Left lung (tissue), 10 donors: ENCODE data around the gene PSMA7. TPM values are rescaled to one million over a fixed set of nuclear protein-coding genes. Genes with fewer than 3 reads are reported as not detected.
"Not testable (repeated sequence)": the region's sequence is repeated elsewhere in the genome, so short reads cannot be mapped to it uniquely, and the experiment has no call there.

ENCODE experiments used
- ATAC-seq: fragments of 200-7000 bp; cut with Tn5 transposase; one replicate; pipeline ENCODE4 v1.9.1; 2020; ENCODE audit warnings: moderate library complexity
- DNase-seq, 4 donors: peaks; one replicate each; pipeline ENCODE4 v3.0.0-alpha.2; 2013 to 2020
- H3K27ac ChIP-seq, 2 donors: fragments of 200-600 bp; sonication (generic) in 1 of 2; one replicate each; pipeline versions ENCODE4 v1.5.0 to v1.8.0; 2020 to 2021
- H3K27me3 ChIP-seq, 2 donors: fragments of 200-600 bp; sonication (generic) in 1 of 2; one replicate each; pipeline versions ENCODE4 v1.5.0 to v1.8.0; 2020 to 2021
- H3K36me3 ChIP-seq, 2 donors: fragments of 200-600 bp; sonication (generic) in 1 of 2; one replicate each; pipeline versions ENCODE4 v1.5.0 to v1.8.0; 2020 to 2021
- H3K4me1 ChIP-seq, 2 donors: fragments of 200-600 bp; one replicate each; pipeline ENCODE4 v1.8.0; 2021
- H3K4me3 ChIP-seq, 2 donors: fragments of 200-600 bp; sonication (generic) in 1 of 2; one replicate each; pipeline versions ENCODE4 v1.5.0 to v1.8.0; 2020 to 2021; ENCODE audit warnings: mild to moderate bottlenecking in 1 of 2
- H3K9me3 ChIP-seq, 2 donors: fragments of 200-600 bp; sonication (generic) in 1 of 2; one replicate each; pipeline versions ENCODE4 v1.5.0 to v1.8.0; 2020 to 2021
- intact Hi-C, 2 donors: fragments of 100-400 bp; cut with DNase I; formaldehyde crosslinking; loops; one replicate each; pipeline versions ENCODE4 v1.11.2 to v1.14.2; 2022
- polyA plus RNA-seq, 6 donors: library from polyadenylated mRNA; unstranded; fragments of 120-200 nt; gene quantifications; one replicate each; pipeline ENCODE4 v1.2.1, GENCODE V29; 2013; ENCODE audit not compliant: insufficient read length in 6 of 6
- total RNA-seq, 2 donors: library from RNA; stranded (reverse); fragmentation: NEBNext Ultra II Directional; extraction: Animal tissue kit (Norgen Biotek cat#: 25700); gene quantifications; one replicate each; pipeline ENCODE4 v1.2.1, GENCODE V29; 2021
- TF ChIP-seq, protein P1 (sequence below), 2 donors: fragments of 200-600 bp; sonication (generic) in 1 of 2; IDR thresholded peaks; one replicate each; pipeline versions ENCODE4 v1.5.0 to v1.8.0; 2021; ENCODE audit warnings: antibody characterized with exemption in 2 of 2
- donor health status: DM: no; HTN: yes; CAD: no.
- donor health status: DM: no; HTN: no; CAD: no.

PSMA7 gene
- total and polyA plus RNA-seq, 8 donors = 150 to 296 (median 173) TPM

DNA sequence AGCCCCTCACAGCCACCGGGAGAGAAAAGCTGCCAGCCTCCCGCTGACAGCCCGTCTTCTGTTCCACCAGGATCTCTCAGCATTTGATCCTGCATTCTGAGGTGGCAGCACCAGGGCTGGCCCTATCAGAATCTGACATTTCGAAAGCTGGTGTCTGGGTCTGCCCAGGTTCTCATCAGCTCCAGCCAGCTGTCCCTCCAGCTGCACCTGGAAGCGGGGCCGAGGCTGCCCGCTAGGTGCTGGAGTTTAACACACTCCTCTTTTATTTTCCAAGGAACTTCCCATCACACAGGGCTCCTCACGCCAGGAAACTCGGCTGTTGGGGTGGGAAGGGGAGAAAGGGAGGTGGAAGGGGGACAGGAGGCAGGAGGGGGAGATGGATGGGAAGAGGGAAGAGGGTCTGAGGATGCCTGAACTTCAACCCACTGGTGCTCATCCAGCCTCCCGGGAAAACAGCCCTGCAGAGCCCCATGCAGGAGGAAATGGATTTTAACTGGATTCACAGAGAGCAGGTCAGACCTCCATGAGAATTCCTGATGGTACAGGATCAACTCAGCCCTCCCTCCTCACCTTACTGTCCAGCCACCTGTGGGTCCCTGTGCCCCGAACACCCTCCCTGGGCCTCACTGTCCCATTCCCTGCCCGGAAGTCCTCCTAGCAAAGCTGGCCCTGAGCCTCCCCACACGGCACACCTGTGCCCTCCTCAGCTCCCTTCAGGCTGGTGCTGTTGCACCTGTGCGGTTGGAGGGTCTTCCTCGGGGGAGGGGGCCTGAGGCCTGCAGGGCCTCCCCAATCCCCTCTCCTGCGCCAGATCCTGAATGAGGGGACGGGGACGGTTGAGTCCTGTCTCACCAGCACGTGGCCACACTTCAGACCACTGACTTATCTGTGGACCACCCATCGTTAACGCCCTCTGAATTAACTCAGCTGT lies 24.8 kb downstream of the PSMA7 start:
- peaks cover 0 to 58% of the 10 kb centered on the region in 2 donors for H3K27me3 ChIP-seq
- TF ChIP-seq, protein P1, sequence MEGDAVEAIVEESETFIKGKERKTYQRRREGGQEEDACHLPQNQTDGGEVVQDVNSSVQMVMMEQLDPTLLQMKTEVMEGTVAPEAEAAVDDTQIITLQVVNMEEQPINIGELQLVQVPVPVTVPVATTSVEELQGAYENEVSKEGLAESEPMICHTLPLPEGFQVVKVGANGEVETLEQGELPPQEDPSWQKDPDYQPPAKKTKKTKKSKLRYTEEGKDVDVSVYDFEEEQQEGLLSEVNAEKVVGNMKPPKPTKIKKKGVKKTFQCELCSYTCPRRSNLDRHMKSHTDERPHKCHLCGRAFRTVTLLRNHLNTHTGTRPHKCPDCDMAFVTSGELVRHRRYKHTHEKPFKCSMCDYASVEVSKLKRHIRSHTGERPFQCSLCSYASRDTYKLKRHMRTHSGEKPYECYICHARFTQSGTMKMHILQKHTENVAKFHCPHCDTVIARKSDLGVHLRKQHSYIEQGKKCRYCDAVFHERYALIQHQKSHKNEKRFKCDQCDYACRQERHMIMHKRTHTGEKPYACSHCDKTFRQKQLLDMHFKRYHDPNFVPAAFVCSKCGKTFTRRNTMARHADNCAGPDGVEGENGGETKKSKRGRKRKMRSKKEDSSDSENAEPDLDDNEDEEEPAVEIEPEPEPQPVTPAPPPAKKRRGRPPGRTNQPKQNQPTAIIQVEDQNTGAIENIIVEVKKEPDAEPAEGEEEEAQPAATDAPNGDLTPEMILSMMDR (IDR thresholded peaks at IDR 0.05) = no peak
- no peak for ATAC-seq
- DNase-seq = no peak
- H3K4me3 ChIP-seq = no peak overlapping the region
- peaks cover 2 to 11% of the 10 kb centered on the region in 2 donors for H3K4me1 ChIP-seq
- H3K9me3 ChIP-seq = peaks cover 0 to 9% of the 10 kb centered on the region in 2 donors
- no peaks in the 10 kb centered on the region for H3K36me3 ChIP-seq
- no peak overlapping the region for H3K27ac ChIP-seq
- intact Hi-C loops = no loop called here

GRCh38 chr20:62117658-62118057 lies 25.5 kb downstream of the PSMA7 start:
- peaks cover 0 to 59% of the 10 kb centered on the region in 2 donors for H3K27me3 ChIP-seq
- DNase-seq = no peak
- no peak overlapping the region for H3K27ac ChIP-seq
- H3K36me3 ChIP-seq = no peaks in the 10 kb centered on the region
- intact Hi-C loops = no loop called here
- no peak overlapping the region for H3K4me3 ChIP-seq
- H3K4me1 ChIP-seq = peaks cover 0 to 5% of the 10 kb centered on the region in 2 donors
- ATAC-seq = no peak
- TF ChIP-seq, protein P1 (IDR thresholded peaks at IDR 0.05) = no peak
- H3K9me3 ChIP-seq = peaks cover 0 to 16% of the 10 kb centered on the region in 2 donors

- Histone ChIP-seq H3K27me3 (peaks cover 0 to 59% of the 10 kb centered on the region in 2 donors), H3K36me3 (no peaks in the 10 kb centered on the region), H3K4me1 (peaks cover 0 to 5% of the 10 kb centered on the region in 2 donors), H3K4me3 (no peak overlapping the region), H3K9me3 (peaks cover 0 to 19% of the 10 kb centered on the region in 2 donors), H3K27ac (no peak overlapping the region)
- TF ChIP-seq, protein P1 (IDR thresholded peaks at IDR 0.05) = no peak
- ATAC-seq (no peak), DNase-seq (no peak)
- intact Hi-C loops = no loop called here
Measured at GRCh38 chr20:62117362-62117646, 25.9 kb downstream of the PSMA7 start.

DNA sequence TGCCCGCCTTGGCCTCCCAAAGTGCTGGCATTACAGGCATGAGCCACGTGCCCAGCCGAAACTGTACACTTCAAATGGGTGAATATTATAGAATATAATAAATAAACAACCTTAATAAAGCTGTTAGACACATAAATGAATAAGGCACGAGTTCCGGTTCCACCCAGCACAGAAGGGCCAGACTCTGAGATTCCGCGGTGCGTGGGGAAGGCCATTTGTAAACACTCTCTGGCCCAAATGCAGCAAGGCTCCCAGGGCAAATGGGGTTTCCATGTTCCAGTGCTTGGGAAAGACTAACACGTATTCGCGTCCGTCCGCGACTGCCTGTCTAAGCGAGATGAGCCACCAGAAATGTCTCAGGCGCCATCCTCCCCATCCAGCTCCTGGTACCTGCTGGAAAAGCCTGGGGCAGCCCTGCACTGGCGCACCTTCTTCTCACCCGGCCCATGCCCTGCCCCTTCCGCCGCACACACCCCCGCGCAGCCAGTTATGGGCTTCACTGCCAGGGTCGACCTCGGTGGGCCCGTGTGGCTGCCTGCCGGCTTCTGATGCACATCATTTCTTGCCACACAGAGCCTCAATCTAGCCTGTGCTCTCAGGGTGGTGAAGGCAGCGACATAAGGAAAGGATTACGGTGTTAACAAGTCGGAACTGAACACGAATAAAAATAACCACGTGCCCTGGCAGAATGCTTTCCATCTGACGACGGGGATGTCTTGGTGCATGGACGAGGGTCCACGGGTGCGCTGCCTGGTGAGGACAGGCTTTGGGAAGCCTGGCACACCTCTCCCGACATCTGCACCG lies 26.4 kb downstream of the PSMA7 start:
- intact Hi-C loops = no loop called here
- no peak for ATAC-seq
- H3K27ac ChIP-seq = no peak overlapping the region
- DNase-seq = no peak
- peaks cover 0 to 59% of the 10 kb centered on the region in 2 donors for H3K27me3 ChIP-seq
- H3K9me3 ChIP-seq = peaks cover 0 to 25% of the 10 kb centered on the region in 2 donors
- H3K36me3 ChIP-seq = no peaks in the 10 kb centered on the region
- TF ChIP-seq, protein P1 (IDR thresholded peaks at IDR 0.05) = no peak
- H3K4me1 ChIP-seq = peaks cover 0 to 5% of the 10 kb centered on the region in 2 donors
- no peak overlapping the region for H3K4me3 ChIP-seq

GRCh38 chr20:62115800-62116407 lies 27.3 kb downstream of the PSMA7 start:
- peaks cover 0 to 33% of the 10 kb centered on the region in 2 donors for H3K9me3 ChIP-seq
- H3K36me3 ChIP-seq, DNase-seq, H3K4me1 ChIP-seq, H3K27ac ChIP-seq, ATAC-seq, H3K4me3 ChIP-seq, intact Hi-C loops: not testable (repeated sequence)
- H3K27me3 ChIP-seq = peaks cover 0 to 59% of the 10 kb centered on the region in 2 donors
